Measurements from ENCODE around the gene MPDZ. TPM values are rescaled to one million over a fixed set of nuclear protein-coding genes. Genes with fewer than 3 reads are reported as not detected.

MPDZ gene
- polyA plus RNA-seq, 2 of the 4 experiments (the other 2 are of a cell fraction): 19.5 to 36.4 TPM

DNA sequence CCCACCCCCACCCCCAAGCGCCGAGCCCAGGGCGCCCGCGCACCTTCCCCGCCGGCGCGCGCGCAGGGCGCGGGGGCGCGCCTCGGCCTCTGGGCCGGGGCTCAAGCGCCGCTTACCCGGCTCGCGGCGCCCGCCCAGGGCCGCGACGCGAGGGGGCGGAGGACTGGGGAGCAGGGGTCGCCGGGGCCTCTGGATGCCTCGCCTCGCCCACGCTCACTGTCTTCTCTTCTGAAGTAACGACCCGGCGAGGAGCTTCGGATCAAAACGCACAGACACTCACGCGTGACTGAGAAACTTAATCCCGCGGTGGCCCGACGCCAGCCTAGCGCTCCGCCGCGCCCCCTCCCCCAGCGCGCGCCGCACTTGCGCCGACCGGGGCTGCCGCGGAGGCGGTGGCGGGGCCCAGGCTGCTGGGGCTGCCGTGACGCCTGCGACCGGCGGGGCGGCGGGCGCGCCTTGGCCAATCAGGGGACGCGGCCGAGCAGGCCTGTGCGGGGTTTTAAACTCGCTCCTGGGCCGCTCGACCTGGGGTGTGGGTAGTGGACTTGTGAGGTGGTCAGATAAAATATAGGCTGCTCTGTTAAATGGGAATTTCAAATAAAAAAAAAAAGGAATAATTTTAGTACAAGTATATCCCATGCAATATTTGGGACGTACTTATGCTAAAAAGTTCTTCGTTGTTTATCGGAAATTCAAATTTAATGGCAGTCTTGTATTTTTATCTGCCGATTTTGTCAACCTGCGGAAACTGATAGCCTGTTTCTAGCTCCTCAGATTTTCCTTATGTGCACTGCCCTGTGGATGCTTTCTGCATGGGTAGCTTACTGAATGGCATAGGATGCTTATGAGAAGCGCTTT is at the start of gene MPDZ (continued):
- TF ChIP-seq JUN (IDR thresholded peaks at IDR 0.05): peak in 1 of 2 experiments; percentile 72; a peak in 3 of 5 replicates
- TF ChIP-seq CBX8 (IDR thresholded peaks at IDR 0.05): no peak
- TF ChIP-seq NR3C1 (IDR thresholded peaks at IDR 0.05): no peak
- no peak for TF ChIP-seq HOXA7 (CRISPR knock-in tag; IDR thresholded peaks at IDR 0.05)
- no peak for TF ChIP-seq MAZ (IDR thresholded peaks at IDR 0.05; ENCODE audit: borderline replicate concordance, low read depth, low read length)
- TF ChIP-seq E2F6 (IDR thresholded peaks at IDR 0.05; ENCODE audit: borderline replicate concordance, low read depth): peak; percentile 38; the same call in 1 of the 2 replicates
- no peak for TF ChIP-seq CEBPB (IDR thresholded peaks at IDR 0.05)
- TF ChIP-seq HDAC2 (IDR thresholded peaks at IDR 0.05): no peak
- no peak for TF ChIP-seq TP53 (CRISPR knock-in tag; IDR thresholded peaks at IDR 0.05)
- no peak for TF ChIP-seq RNF2 (IDR thresholded peaks at IDR 0.05; ENCODE audit: borderline replicate concordance, low read depth)
- no peak for TF ChIP-seq POLR2AphosphoS2 (conservative IDR thresholded peaks at IDR 0.05; ENCODE audit: low read length)
- TF ChIP-seq KDM1A (IDR thresholded peaks at IDR 0.05; ENCODE audit: low read depth): no peak
- TF ChIP-seq GATA3 (IDR thresholded peaks at IDR 0.05; ENCODE audit: borderline replicate concordance): no peak
- no peak for TF ChIP-seq NPAS2 (CRISPR knock-in tag; IDR thresholded peaks at IDR 0.05; ENCODE audit: borderline replicate concordance)
- TF ChIP-seq MAFK (IDR thresholded peaks at IDR 0.05; ENCODE audit: partially characterized antibody): no peak
- no peak for TF ChIP-seq SMC3 (IDR thresholded peaks at IDR 0.05)
- TF ChIP-seq MYC (IDR thresholded peaks at IDR 0.05; ENCODE audit: borderline replicate concordance, low read length): no peak
- TF ChIP-seq HEYL (CRISPR knock-in tag; IDR thresholded peaks at IDR 0.05): no peak
- no peak for TF ChIP-seq RARB (CRISPR knock-in tag; IDR thresholded peaks at IDR 0.05)
- TF ChIP-seq EP300 (IDR thresholded peaks at IDR 0.05): 0 out of 5 replicates have a peak, but pooled peaks of 1 of the 2 experiments have one; percentile 0
- TF ChIP-seq, protein P1, sequence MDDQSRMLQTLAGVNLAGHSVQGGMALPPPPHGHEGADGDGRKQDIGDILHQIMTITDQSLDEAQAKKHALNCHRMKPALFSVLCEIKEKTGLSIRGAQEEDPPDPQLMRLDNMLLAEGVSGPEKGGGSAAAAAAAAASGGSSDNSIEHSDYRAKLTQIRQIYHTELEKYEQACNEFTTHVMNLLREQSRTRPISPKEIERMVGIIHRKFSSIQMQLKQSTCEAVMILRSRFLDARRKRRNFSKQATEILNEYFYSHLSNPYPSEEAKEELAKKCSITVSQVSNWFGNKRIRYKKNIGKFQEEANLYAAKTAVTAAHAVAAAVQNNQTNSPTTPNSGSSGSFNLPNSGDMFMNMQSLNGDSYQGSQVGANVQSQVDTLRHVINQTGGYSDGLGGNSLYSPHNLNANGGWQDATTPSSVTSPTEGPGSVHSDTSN (IDR thresholded peaks at IDR 0.05): no peak

- ChIA-PET POLR2A (no interaction called here), CTCF (interaction anchor here (1.3 to 1.5 kb wide), 2 partner anchors 237 to 291 kb away, joined by 3 to 4 read pairs; no protein-coding TSS in a partner anchor)
- DNase-seq (ENCODE audit: low read depth in 1 of 2, low spot score in 1 of 2) (no peak), ATAC-seq (no peak), FAIRE-seq (no peak)
- H3K9me3 ChIP-seq: no peaks in the 10 kb centered on the region
- H3K4me2 ChIP-seq: no peak overlapping the region
- no peak overlapping the region for H3K4me3 ChIP-seq
- no peak overlapping the region for H3K27ac ChIP-seq
- no peaks in the 10 kb centered on the region for H3K4me1 ChIP-seq
- 56% methylated on average over 1 of the region's 1 CpG for WGBS (ENCODE audit: missing lambda C conversion rate)
- TF ChIP-seq CHD4 (IDR thresholded peaks at IDR 0.05; ENCODE audit: borderline replicate concordance) (no peak), RAD21 (conservative IDR thresholded peaks at IDR 0.05 in 1 of 2, IDR thresholded peaks at IDR 0.05 in 1 of 2) (no peak), TP53 (CRISPR knock-in tag; IDR thresholded peaks at IDR 0.05) (no peak), HOXB5 (CRISPR knock-in tag; IDR thresholded peaks at IDR 0.05) (no peak), RFX5 (IDR thresholded peaks at IDR 0.05) (no peak), CEBPB (IDR thresholded peaks at IDR 0.05) (no peak), NFE2L2 (conservative IDR thresholded peaks at IDR 0.05; ENCODE audit: low read length) (no peak), HMGXB4 (CRISPR knock-in tag; IDR thresholded peaks at IDR 0.05; ENCODE audit: borderline replicate concordance) (no peak), EHMT2 (IDR thresholded peaks at IDR 0.05; ENCODE audit: low read depth) (no peak), FOSL2 (IDR thresholded peaks at IDR 0.05) (no peak), FOSL2 (CRISPR knock-in tag; IDR thresholded peaks at IDR 0.05) (no peak), RARB (CRISPR knock-in tag; IDR thresholded peaks at IDR 0.05) (no peak), FOSB (CRISPR knock-in tag; IDR thresholded peaks at IDR 0.05) (no peak), TFCP2L1 (CRISPR knock-in tag; IDR thresholded peaks at IDR 0.05) (no peak), GATA3 (IDR thresholded peaks at IDR 0.05; ENCODE audit: borderline replicate concordance) (no peak)
- TF ChIP-seq, protein P2, sequence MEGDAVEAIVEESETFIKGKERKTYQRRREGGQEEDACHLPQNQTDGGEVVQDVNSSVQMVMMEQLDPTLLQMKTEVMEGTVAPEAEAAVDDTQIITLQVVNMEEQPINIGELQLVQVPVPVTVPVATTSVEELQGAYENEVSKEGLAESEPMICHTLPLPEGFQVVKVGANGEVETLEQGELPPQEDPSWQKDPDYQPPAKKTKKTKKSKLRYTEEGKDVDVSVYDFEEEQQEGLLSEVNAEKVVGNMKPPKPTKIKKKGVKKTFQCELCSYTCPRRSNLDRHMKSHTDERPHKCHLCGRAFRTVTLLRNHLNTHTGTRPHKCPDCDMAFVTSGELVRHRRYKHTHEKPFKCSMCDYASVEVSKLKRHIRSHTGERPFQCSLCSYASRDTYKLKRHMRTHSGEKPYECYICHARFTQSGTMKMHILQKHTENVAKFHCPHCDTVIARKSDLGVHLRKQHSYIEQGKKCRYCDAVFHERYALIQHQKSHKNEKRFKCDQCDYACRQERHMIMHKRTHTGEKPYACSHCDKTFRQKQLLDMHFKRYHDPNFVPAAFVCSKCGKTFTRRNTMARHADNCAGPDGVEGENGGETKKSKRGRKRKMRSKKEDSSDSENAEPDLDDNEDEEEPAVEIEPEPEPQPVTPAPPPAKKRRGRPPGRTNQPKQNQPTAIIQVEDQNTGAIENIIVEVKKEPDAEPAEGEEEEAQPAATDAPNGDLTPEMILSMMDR (IDR thresholded peaks at IDR 0.05): no peak
- TF ChIP-seq, protein P3, sequence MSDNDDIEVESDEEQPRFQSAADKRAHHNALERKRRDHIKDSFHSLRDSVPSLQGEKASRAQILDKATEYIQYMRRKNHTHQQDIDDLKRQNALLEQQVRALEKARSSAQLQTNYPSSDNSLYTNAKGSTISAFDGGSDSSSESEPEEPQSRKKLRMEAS (IDR thresholded peaks at IDR 0.05): no peak
- TF ChIP-seq, protein P1 (IDR thresholded peaks at IDR 0.05): no peak
Measured at GRCh38 chr9:13324988-13325387, 45.5 kb upstream of the MPDZ start.

All from A549 (cell line).